Right ventricle myocardium inferior (tissue), 1 donor: ENCODE data around the gene ZFP36L1. TPM values are rescaled to one million over a fixed set of nuclear protein-coding genes. Genes with fewer than 3 reads are reported as not detected.
A peak's percentile ranks its signal among the peaks of the same experiment; 100 is the strongest.

Experiments used
- ATAC-seq: fragments of 200-7000 bp; cut with Tn5 transposase; one replicate; pipeline ENCODE4 v1.9.1; 2020; ENCODE audit warnings: mild to moderate bottlenecking, moderate library complexity
- DNase-seq: peaks from one replicate; pipeline ENCODE4 v3.0.0; 2021; ENCODE audit errors: missing footprints
- intact Hi-C: fragments of 100-400 bp; cut with DNase I; formaldehyde crosslinking; loops from one replicate; pipeline ENCODE4 v1.11.0; 2022
- total RNA-seq: library from RNA; stranded (reverse); fragmentation: NEBNext Ultra II Directional; extraction: Animal tissue kit (Norgen Biotek cat#: 25700); gene quantifications from one replicate; pipeline ENCODE4 v1.2.1, GENCODE V29; 2021
- donor health status: DM: no; HTN: yes; CAD: no; lungs with severe emphysema.

Gene ZFP36L1
- total RNA-seq, 1 donor from 2014 or later, result 46.6 TPM

DNA sequence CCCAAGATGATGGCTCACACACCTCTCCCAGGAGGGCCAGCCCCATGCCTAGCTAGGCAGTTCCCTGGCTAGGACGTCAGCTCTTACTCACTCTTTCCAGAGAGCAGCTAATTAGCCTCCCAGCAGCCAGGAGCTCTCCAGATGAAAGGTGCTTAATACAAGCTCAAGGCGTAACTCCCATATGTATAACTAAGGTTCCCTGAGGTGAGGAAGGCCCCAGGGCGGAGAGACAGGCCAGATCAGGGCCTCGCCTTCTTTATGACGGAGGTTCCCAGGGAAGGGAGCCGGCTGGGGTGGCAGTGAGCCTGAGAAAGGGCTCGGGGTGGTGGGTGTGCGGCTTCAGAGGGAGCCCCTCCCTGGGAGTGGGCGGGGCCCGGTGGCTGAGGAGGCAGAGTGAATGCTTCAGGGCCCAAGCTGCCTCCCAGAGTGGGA is 26.4 kb upstream of the ZFP36L1 start:
- ATAC-seq, result no peak
- no peak for DNase-seq
- intact Hi-C loops, result loop anchor here (5.0 to 10.0 kb wide), 2 partner anchors 674 to 937 kb away; no protein-coding TSS in a partner anchor

DNA sequence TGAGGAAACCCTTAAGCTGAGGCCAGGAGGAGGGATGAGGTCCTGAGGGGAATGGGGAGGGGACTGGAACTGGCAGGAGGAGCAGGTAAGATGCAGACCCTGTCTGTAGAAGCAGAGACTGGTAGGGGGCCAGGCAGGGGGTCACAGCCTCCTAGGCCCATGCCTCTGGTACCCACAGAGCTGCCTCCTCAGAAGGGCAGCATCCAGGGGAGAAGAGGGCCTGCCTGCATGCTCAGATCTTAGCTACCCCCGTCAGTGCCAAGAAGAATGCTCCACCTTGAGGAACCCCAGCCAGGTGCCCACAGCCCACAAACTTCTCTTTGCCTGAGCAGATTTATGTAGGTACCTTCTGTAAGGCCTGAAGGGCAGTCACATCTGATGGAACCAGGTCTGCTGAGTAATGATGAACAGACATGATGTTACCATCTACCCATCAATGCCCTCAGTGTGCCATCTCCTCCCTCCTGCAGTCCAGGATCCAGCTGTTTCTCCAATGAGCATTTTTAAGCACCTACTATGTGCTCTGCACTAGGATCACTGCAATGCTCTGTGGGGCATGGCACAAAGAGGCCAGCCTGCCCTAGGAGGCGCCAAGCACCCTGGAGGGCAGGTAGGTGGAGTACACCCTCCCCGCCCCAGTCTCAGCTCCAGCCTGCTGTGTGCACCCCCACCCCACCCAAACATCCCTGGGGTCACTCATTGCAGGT is 24.8 kb upstream of the ZFP36L1 start:
- no peak for ATAC-seq
- no peak for DNase-seq
- intact Hi-C loops, result loop anchor here (5.0 to 10.0 kb wide), 2 partner anchors 673 to 935 kb away; no protein-coding TSS in a partner anchor

DNA sequence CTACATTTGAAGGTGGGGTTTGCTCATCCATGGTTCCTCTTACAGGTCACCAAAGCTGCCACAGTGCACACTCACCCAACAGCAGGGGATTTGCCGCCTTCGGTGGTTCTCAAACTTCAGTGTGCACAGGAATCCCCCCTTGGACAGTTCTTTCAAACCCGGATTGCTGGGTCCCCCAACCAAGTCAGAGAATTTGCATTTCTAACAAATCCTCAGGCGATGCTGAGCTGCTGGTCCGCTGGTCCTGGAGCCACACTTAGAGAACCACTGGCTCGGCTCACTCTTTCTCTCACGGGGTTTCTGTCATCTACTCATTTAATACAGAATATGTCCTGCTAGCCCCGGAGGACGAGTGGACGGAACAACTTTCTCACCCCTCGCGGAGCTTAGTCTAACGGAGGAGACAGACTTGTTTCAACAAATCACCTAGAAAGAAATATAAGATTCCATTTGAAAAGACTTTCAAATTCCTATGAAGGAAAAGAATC is 24.1 kb upstream of the ZFP36L1 start:
- ATAC-seq, result no peak
- intact Hi-C loops, result loop anchor here (1.0 to 10.0 kb wide), 5 partner anchors 22 to 935 kb away; no protein-coding TSS in a partner anchor
- DNase-seq, result no peak

DNA sequence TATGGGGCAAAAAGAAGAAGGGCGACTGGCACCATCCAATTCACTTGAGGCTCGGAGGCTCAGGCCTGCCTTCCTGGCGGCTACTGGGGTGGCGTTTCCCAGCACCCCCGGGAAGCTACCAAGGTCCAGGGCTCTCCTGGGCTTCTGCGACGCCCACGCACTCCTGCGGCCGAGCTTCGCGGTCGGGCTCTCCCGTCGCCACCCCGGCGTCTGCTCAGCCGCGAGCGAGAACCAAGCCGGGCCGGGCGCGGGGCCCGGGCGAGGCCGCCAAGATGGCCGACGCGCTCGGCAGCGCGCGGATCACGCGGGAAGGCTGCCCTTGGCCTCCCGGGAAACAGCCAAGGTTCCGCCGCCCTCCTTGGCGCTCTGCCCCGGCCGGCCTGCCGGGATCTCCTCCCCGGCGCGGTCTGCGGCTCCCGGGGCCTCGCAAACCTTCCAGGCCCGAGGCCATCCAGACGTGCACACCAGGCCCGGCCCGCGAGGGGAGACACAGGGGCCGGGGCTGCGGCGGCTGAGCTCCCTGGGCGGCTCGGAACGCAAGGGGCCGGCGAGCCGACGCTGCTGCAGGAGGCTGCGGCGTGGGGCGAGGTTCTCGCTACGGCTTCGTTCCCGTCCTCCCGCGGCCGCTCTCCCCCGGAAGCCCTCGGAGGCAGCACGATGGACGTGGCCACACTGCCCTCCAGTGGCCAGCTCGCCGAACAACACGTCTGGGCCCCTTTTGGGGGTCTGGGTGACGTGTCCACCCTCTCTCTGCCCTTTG is 23.5 kb upstream of the ZFP36L1 start:
- intact Hi-C loops, result loop anchor here (1.0 to 10.0 kb wide), 5 partner anchors 21 to 934 kb away; no protein-coding TSS in a partner anchor
- peak; percentile 96 for DNase-seq
- ATAC-seq, result peak; percentile 94

DNA sequence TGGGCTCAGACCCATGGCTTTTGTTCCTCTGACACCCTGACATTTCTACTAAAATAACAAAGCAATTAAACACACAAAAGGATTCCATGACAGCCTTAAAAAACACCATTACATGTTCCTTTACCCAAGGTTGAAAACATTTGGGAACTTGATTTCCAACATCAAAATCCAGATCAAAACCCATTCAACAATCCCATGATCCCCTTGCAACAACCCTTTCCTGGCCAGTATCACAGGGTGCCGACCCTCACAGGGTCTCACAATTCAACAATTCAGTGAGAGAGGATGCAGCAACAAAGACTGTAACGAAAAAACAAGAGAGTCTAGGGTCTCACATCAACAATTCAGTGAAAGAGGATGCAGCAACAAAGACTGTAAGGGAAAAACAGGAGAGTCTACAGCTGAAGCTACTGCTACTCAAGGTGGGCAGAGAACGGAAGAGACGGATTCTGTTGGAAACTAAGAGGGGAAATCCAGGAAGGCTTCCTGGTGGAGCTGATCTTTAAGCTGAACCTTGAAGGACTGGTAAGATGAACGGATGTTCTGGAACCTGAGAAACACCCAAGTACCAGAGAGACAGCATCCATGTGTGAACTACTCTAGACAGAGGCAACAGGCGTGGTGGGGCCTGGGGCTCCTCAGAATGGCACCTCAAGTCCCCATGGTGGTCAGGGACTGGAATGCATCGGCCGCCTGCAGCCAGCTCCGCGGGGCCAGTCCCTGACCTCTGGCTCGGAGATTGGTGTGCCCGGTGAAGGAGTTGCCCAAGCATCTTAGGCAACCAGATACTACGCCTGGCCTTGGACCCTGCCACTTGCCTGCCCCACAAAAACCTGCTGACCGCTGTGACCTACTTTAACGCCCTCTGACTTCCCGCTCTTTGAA is 22.7 kb upstream of the ZFP36L1 start:
- no peak for DNase-seq
- intact Hi-C loops, result loop anchor here (1.0 to 10.0 kb wide), 5 partner anchors 20 to 933 kb away; no protein-coding TSS in a partner anchor
- no peak for ATAC-seq

DNA sequence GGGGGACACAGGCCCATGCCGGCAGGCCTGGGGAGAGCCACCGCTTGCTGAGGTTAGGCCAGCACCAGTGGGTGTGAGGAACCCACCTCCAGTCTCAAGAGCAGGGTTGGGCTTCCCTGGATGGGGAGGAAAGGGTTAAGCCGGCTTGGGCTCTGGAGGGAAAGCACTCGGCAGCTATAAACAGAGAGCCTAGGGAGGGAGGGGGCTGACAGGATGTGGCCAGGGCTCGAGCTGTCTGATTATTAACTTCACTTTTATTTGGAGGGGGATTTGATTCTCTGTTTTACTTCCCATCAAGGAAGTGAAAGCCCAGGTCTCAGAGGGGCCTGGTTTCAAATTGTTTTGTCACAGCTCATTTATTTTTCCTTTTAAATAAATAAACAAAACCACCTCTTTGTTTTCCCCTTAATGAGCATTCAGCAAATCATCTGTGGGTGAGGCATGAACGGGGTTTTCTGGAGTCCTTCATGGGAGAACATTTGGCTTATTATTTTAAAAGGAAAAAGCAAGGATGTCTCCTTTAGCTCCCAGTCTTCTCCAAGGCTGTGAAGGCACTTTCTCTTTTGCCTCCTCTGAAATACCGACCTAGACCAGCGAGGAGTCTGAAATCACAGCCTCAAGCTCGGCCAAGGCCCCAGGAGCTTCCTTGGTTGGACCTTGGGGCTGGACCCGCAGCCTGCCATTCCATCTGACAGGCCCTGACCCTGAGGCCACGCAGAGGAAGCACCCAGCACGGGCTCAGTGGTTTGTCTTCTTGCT is 21.9 kb upstream of the ZFP36L1 start:
- DNase-seq, result no peak
- intact Hi-C loops, result loop anchor here (1.0 to 10.0 kb wide), 3 partner anchors 22 to 932 kb away; no protein-coding TSS in a partner anchor
- no peak for ATAC-seq

DNA sequence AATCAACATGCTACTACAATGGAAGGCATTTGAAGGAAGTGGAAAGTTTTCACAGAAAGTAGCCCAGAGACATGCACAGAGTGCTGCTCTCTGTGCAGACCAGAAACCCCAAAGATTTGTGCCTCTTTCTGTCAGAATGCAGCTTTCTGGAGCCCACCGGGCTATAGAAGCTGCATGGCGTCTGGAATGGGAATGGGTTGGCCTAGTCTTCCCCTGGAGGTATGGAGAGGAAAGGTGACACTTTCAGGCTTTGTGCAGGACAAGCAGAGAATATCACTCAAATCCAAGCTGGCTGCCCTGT is 21.3 kb upstream of the ZFP36L1 start:
- ATAC-seq, result no peak
- intact Hi-C loops, result loop anchor here (1.0 to 10.0 kb wide), 2 partner anchors 22 to 669 kb away; no protein-coding TSS in a partner anchor
- no peak for DNase-seq

DNA sequence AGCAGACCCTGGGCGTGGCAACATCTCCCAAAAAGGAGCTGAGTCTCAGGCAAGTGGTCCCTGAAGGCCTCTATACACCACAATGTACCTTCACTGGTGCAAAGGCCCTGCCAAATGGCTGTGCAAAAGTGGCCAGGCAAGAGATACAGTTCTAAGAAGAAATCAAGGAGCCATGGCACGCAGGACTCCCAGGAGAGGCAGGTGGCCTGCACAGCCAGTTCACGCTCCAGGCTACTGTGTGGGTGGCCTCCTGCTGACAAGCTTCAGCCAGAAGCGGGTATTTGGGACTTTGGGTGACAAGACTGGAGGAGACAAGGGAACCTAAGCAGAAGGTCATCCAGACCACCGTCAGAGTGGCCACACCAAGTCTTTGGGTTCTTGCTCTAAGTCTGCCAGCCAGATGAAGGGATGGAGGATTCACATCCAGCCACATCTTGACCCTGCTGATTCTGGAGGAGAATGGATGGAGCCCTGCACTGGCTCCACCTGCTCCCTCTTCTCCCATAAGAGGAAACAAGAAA is 20.5 kb upstream of the ZFP36L1 start:
- DNase-seq (no peak), ATAC-seq (no peak)
- intact Hi-C loops, result loop anchor here (10.0 kb wide), 1 partner anchor 669 kb away; no protein-coding TSS in a partner anchor

DNA sequence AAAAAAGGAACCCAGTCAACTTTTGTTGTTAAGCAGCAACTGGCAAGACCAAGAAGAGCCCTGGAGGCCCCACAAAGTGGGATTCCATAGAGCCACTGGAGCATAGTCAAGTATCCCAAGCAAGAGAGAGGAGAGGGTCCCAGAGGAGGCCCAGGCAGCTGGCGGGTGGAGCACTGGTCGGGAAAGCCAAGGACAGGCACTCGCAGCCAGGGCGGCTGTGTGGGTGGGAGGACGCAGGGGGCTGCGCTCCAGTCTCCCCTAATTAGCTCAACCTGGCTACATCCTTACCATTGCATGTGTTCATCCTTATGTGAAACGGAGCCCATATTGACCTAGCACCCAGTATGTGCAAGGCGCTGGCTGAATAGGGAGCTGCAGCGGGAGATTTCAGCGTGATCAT is 18.3 kb upstream of the ZFP36L1 start:
- no peak for DNase-seq

DNA sequence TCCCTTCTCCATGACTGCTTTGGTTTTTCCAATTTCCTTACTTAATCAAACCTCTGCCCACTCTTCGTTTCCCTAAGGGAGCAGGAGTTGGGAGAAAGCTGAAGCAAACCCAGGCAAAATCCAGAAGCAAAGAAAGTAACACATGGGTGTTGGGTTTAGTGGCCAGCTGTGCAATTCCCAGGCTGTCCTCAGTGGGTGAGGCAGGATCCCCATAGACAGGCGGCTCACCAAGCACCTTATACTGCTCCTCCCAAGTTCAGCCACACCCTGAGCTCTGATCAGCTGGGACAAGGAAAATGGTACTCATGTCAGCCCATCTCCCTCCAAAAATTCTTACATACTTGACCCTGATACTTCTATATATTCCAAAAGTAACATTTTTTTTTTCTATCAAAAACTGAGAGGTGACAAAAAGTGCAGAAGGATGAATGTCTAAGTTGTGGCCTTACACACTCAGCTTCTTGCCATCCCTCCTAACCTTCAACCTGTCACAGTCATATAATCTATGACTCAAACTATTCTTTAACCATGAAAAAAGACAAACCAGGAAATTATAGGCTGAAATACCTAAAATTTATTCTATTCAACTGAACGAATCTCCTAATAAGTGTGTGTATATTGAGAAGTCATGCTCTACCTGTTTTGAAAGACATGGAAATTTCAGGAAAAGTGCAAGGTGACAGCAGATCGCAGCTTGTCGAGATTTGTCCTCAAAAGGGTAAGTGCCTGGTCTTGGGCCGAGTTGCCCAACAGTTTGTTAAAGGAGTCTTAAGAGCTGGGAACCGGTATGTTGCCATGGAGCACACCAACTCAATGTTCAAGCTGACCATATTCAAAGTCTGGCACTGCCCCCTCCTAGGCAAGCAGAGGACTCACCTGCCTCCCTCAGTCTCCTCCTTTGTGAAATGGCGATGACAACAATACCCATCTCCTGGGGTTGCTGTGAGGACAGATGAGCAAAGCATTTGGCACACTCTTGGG is 17.6 kb upstream of the ZFP36L1 start:
- DNase-seq, result no peak
- intact Hi-C loops, result loop anchor here (10.0 kb wide), 1 partner anchor 666 kb away; no protein-coding TSS in a partner anchor

More for the DNA sequence above, 18.3 kb upstream of the ZFP36L1 start:
- no peak for ATAC-seq
- intact Hi-C loops, result loop anchor here (10.0 kb wide), 1 partner anchor 666 kb away; no protein-coding TSS in a partner anchor

DNA sequence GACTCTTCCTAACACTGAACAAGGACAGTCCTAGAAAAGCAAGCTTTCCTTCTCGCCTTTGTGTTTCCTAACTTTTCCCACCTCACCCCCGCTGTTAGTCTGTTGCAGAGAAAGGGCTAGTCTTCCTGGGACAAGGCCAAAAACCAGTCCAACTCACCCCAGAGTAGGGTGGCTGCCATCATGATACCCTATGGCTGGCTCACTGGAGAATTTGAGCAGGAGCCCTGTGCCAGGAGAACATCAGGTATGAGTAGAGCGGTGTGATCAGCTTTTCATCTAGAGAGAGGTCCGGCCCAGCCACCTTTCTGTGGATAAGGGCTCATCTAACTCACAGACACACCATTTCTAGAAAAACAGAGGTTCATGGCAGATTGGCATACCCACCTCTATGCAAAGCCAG is 16.7 kb upstream of the ZFP36L1 start:
- DNase-seq, result no peak
- intact Hi-C loops, result no loop called here

More for the DNA sequence above, 17.6 kb upstream of the ZFP36L1 start:
- ATAC-seq, result no peak

DNA sequence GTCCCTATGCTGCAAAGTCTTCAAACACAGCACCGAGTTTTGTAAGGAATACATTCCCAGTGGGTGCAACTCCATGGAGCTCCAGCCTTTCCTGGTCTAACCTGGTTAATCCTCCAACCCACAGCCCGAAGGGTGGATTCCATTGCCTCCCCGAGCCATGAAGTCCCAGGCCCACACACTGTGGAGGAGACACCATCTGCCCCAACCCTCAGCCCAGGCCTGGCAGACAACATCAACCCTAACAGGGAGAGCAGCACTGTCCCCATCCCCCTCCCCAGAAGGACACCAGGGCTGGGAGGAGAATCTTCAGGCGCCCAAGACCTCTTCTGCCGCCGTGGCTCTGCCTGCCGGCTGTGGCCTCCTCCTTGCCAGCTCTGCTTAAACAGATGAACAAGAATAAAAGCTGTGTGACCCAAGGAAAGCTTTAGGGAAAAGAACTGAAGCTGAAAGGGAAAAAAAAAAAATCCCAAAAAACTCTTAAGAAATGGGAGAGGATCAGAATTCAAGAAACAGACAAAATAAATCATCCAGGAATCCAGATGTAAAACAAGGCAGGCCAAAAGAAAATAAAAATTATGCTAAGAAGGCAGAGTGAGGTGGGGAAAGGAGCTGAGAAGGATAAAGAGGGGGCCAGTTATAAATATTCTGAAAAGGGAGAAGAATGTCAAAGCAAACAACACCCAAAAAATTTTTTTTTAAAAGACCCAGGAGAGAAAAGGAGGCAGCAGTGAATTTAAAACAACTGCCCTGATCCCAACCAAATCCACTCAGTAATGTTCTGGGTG is 16.0 kb upstream of the ZFP36L1 start:
- intact Hi-C loops, result no loop called here
- ATAC-seq (no peak), DNase-seq (no peak)

More for the DNA sequence above, 16.7 kb upstream of the ZFP36L1 start:
- no peak for ATAC-seq

DNA sequence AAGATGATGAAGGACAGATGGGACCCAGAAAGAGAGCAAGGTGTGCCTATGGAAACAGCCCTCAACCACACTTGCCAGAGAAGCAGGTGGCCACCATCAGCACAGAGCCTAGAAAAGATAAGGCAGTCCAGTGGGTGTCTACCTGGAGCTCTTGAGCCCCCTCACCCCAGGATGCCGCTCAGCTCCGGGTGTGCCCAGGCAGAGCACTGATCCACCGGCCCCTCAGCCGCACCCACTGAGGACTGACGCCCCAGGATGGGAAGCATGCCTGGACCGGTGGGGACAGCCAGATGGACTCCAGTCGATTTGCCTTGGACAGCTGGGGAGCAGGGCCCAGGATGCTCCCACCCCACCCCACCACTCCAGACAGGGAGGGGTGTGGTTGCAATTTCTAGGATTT is 15.1 kb upstream of the ZFP36L1 start:
- no peak for DNase-seq
- ATAC-seq, result no peak
- intact Hi-C loops, result no loop called here

DNA sequence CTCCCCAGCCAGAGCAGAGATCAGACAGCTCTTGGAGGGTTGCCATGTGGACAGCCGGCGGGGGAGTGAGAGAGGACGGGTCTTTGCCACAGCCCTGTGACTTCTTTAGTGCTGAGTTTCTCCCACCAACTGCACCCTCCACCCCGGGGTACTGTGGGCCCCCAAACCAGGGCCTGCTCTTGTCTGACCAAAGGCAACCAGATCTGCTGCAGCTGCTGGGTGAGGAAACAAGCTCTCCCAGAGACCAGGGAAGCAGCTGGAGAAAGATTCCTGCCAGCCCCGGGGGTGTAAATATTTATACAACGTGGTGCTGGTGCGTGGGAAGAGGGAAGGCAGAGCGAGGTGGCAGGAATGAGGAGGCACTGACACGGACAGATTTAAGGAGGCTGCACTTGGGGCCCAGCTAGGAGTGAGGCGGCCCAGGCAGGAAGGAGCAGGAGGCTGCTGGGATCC is 14.3 kb upstream of the ZFP36L1 start:
- intact Hi-C loops, result no loop called here
- ATAC-seq (peak; percentile 69), DNase-seq (peak; percentile 76)

DNA sequence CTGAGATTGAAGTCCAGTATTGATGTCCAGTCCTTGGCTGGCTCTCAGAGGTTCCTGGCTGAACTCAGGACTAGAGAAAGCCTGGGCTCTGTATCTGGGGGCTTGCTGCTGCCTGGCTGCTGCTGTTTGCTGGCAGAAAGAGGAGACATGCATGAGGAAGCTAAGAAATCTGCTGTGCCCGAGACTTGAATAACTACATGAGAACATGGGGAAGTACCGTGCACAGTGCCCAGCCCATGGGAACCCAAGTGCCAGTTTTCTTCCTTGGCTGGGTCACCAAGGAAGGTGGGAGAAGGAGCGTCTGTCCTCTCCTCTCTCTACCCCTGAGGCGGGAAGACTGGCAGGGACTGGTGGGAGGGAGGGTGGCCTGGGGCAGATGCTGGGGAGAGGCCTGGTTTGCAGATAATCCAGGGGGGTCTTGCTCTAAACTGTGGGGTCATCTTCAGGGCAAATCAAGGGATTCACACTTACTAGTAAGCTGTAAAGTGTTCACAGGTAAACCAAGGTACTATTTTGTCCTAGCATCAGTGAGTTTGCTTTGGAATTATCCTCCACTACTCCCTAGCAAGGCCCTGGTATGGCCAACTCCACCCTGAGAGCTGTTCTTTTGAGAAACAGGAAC is 13.8 kb upstream of the ZFP36L1 start:
- ATAC-seq, result peak; percentile 59
- intact Hi-C loops, result no loop called here
- no peak for DNase-seq
